ENCODE results near the gene TXNDC8.

TXNDC8 gene

GRCh38 chr9:110282739-110283081 is 55.0 kb downstream of the TXNDC8 start:
- in situ Hi-C loops (cut with MboI; ENCODE audit: low sequenced_read_pairs), result no loop called here

GRCh38 chr9:110282018-110282738 is 55.5 kb downstream of the TXNDC8 start:
- in situ Hi-C loops (cut with MboI; ENCODE audit: low sequenced_read_pairs), result no loop called here

DNA sequence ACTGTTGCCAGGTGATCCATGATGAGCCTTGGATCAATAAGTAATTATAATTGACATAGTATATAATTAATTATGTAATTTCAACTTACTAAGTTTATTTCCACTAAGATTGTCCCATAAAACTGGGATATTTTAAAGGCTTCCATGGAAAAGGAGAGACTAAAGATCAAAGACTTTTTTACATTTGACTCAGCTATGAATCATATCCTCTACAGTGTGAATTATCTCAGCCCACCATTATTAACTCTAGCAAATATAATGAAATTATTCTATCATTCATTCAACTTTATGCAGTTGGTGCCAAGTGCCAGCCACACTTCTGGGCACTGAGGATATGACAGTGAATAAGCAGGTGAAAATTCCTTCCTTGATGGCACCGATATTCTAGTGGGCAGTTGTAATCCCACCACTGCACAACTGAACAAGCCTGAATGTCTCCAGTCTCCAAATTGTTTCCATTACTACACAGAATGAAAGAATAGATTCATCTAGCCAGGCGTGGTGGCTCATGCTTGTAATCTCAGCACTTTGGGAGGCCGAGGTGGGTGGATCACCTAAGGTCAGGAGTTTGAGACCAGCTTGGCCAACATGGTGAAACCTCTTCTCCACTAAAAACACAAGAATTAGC is 59.5 kb downstream of the TXNDC8 start:
- in situ Hi-C loops (cut with MboI; ENCODE audit: low sequenced_read_pairs), result no loop called here

DNA sequence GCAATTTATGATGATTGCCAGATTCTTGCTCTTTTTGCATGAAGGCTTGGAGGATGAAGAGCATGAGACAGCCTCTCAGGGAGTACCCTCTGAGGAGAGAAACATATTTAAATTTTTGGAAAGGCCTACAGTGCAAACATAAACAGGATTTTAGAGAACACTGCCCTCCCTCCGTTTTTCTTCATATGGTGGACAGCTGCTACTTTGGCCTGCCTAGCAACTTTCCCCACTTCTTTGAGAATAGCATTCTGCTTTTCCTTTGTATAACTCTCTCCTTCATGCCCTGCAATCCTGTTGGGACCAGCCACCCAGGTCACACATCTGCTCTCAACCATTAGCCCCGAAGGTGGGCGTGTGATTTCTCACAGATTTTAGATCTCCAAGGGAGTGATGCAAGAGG is 60.9 kb downstream of the TXNDC8 start:
- in situ Hi-C loops (cut with MboI; ENCODE audit: low sequenced_read_pairs), result no loop called here

DNA sequence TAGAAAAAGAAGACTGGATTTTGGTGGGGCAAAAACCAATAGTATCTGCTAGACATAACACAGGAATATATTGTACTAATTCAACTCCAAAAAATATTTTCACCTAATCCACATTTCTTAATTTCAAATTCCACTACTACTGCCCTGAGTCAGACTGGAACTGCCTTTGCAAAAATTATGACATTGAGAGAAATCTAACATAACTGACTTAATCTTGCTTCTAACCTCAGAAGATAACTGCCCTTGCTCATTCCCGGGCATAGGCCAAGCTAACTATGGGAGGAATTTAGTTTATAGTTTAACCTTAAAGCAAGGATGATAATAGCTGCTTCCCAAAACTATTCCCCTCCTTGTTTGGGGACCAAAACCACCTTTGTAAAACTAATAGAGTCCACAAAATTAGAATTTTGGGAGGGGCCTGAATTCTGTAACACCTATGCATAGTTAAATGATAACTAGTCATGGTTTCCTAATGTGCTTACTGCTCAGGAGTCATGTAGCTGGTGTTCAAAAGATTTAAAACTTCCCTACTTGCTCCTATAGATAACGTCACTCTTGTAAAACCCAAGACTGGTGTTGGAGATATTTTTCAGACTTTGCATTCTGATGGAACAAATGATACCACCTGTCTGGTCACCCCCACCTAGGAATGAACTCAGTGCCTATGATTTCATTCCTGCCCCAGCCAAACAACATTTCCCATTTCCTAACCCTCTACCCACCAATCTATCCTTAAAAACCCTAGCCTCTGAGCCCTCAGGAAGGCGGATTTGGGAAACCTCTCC is 67.3 kb downstream of the TXNDC8 start:
- in situ Hi-C loops (cut with MboI; ENCODE audit: low sequenced_read_pairs), result no loop called here

DNA sequence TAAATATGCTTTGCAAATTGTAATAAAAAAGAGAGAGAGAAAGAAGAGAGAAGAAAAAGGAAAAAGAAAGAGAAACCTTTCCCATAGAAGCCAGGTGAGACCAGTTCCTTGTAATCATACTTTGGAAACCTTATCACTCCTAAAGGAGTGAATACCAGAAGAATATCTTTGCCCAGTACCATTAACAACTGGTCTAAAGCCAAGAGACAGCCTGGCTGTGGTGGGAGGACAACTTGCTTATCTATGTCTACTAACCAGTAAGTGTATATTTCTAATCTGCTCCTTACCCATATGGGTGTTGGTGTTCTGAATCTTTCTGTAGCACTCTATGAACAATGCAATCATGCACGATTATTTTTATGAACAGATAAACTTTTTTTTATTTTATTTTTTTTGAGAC is 70.9 kb downstream of the TXNDC8 start:
- in situ Hi-C loops (cut with MboI; ENCODE audit: low sequenced_read_pairs), result no loop called here

GRCh38 chr9:110261632-110262031 is 76.0 kb downstream of the TXNDC8 start:
- in situ Hi-C loops (cut with MboI; ENCODE audit: low sequenced_read_pairs), result no loop called here

- in situ Hi-C loops (cut with MboI; ENCODE audit: low sequenced_read_pairs), result no loop called here
These were observed 76.8 kb downstream of the TXNDC8 start for GRCh38 chr9:110260911-110261310.

DNA sequence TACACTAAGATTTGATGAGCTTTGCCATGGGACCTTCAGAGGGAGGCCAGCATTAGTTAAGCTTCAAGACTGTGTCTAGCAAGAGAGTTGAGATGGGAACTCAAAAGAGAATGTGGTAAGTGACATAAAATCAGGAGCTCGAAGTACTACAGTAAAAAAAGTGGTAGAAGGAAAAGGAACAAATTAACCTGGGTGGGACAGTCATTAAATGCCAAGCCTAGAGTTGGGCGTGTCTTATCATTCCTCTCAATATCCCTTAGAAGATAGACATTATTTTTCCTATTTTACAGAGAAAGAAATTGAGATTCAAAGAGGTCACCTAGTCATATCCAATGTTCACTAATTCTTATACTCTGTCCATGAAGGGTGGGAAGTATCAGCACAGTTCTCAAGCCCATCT is 78.1 kb downstream of the TXNDC8 start:
- in situ Hi-C loops (cut with MboI; ENCODE audit: low sequenced_read_pairs), result no loop called here

GRCh38 chr9:110258690-110259091 is 79.0 kb downstream of the TXNDC8 start:
- in situ Hi-C loops (cut with MboI; ENCODE audit: low sequenced_read_pairs), result no loop called here

DNA sequence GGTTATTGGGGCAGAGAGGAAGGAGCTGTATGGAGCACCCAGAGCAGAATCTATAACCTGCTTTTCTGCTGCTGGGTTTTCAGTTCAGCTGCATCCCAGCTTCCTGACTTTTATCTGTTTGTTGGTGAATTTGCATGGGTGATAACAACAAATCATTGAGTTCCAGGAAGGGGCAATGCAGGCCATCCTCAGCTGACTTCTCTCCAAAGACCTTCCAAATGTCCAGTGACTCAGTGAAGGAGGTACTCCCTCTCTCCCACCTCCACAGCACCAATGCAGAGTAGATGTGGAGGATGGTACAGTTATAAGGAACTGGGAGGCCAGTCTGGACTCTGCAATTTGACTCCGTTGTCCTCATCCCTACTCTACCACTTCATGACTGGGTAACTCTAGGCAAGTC is 79.7 kb downstream of the TXNDC8 start:
- in situ Hi-C loops (cut with MboI; ENCODE audit: low sequenced_read_pairs), result no loop called here

- in situ Hi-C loops (cut with MboI; ENCODE audit: low sequenced_read_pairs), result no loop called here
These were observed 80.4 kb downstream of the TXNDC8 start for GRCh38 chr9:110257097-110257841.

GRCh38 chr9:110256380-110257096 is 81.1 kb downstream of the TXNDC8 start, which contains the start of gene TXN:
TSS of gene TXN (minus strand) at chr9:110256507. CDS start at chr9:110256435, 72 bp downstream.
- in situ Hi-C loops (cut with MboI; ENCODE audit: low sequenced_read_pairs), result no loop called here

GRCh38 chr9:110255463-110256379 is 81.9 kb downstream of the TXNDC8 start:
- in situ Hi-C loops (cut with MboI; ENCODE audit: low sequenced_read_pairs), result no loop called here

DNA sequence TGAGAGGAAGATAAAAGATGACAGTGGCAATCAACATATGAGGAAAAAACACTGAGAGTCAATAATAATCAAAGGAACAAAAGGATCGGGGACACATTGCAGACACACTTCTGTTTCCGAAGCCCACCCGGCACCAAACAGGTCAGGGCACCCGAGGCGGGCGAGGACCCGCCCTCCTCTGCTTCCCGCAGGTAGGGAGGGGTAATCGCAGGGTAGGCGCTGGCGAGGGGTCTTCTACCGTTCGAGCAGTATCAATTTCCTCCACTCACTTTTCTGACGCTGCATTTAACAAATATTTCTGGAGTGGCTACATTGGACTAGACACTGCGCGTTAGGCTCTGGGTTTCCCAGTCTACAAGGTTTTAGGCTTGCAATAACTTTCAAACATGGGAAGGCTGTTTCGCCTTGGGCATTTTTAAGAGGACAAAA is 82.6 kb downstream of the TXNDC8 start:
- in situ Hi-C loops (cut with MboI; ENCODE audit: low sequenced_read_pairs), result no loop called here

- in situ Hi-C loops (cut with MboI; ENCODE audit: low sequenced_read_pairs), result no loop called here
These were observed 83.2 kb downstream of the TXNDC8 start for GRCh38 chr9:110254500-110254899.

Data from HL-60/S4 treated with phorbol 12-myristate 13-acetate at 8.2 ng/mL for 4 days and 3 days (cell line).